Aorta (tissue), 5 donors: ENCODE measurements around the gene SLC13A3. TPM values are rescaled to one million over a fixed set of nuclear protein-coding genes. Genes with fewer than 3 reads are reported as not detected.

Experiments used
- ATAC-seq: fragments of 200-7000 bp; cut with Tn5 transposase; one replicate; pipeline ENCODE4 v1.9.1; 2022; ENCODE audit warnings: moderate library complexity; ENCODE audit not compliant: low FRiP score
- DNase-seq, 2 donors: peaks; one replicate each; pipeline ENCODE4 v3.0.0-alpha.2; 2020
- H3K27ac ChIP-seq, 2 donors: one replicate each; pipeline ENCODE4 v1.5.1; 2013; ENCODE audit warnings: low read length in 2 of 2, mild to moderate bottlenecking in 2 of 2, moderate library complexity in 2 of 2, control low read depth in 1 of 2, inconsistent platforms in 1 of 2, low read depth in 1 of 2
- H3K27me3 ChIP-seq, 2 donors: one replicate each; pipeline ENCODE4 v1.6.1; 2013; ENCODE audit warnings: control low read depth in 1 of 2, low read length in 1 of 2, mild to moderate bottlenecking in 1 of 2, moderate library complexity in 1 of 2; ENCODE audit not compliant: insufficient read depth in 2 of 2, control insufficient read depth in 1 of 2
- H3K36me3 ChIP-seq, 2 donors: one replicate each; pipeline ENCODE4 v1.6.1; 2013; ENCODE audit warnings: control low read depth in 1 of 2, low read length in 1 of 2, mild to moderate bottlenecking in 1 of 2; ENCODE audit not compliant: insufficient read depth in 2 of 2, control insufficient read depth in 1 of 2
- H3K4me1 ChIP-seq, 2 donors: one replicate each; pipeline ENCODE4 v1.6.1; 2013; ENCODE audit warnings: low read length in 2 of 2, control low read depth in 1 of 2, mild to moderate bottlenecking in 1 of 2, moderate library complexity in 1 of 2; ENCODE audit not compliant: insufficient read depth in 2 of 2, control insufficient read depth in 1 of 2
- H3K4me3 ChIP-seq, 2 donors: one replicate each; pipeline ENCODE4 v1.5.1; 2013; ENCODE audit warnings: low read length in 2 of 2, control low read depth in 1 of 2, mild to moderate bottlenecking in 1 of 2
- H3K9me3 ChIP-seq: one replicate; pipeline ENCODE4 v1.6.1; 2013; ENCODE audit warnings: mild to moderate bottlenecking, low read length; ENCODE audit not compliant: control insufficient read depth
- WGBS, 2 donors: extraction: QIAGEN DNeasy Blood & Tissue Kit; methylation state at CpG; one replicate each; pipeline ENCODE4 v1.1.7; 2013; 5-methylcytosine and 5-hydroxymethylcytosine counted together
- intact Hi-C, 2 donors: fragments of 100-400 bp; cut with DNase I; formaldehyde crosslinking; loops; one replicate each; pipeline versions ENCODE4 v1.14.2 to v1.15.0; 2022
- polyA plus RNA-seq, 2 donors: library from polyadenylated mRNA; stranded (reverse); fragments of 200-250 nt; gene quantifications; one replicate each; pipeline ENCODE4 v1.2.3, GENCODE V29; 2013
- total RNA-seq, 2 donors: library from RNA; stranded (reverse); fragmentation: NEBNext Ultra II Directional; extraction: Animal tissue kit (Norgen Biotek cat#: 25700); gene quantifications; one replicate each; pipeline ENCODE4 v1.2.1, GENCODE V29; 2021
- donor health status: healthy with polysubstance abuse.
- donor health status: Bipolar disorder and iron deficiency.
- donor health status: DM: no; HTN: no; CAD: no.
- donor health status: DM: no; HTN: no; CAD: no.
- donor health status: DM: yes; HTN: yes; CAD: no.

The SLC13A3 gene
- total and polyA plus RNA-seq, 4 donors: 1.8 to 5.1 (median 3.7) TPM; not detected in 1

DNA sequence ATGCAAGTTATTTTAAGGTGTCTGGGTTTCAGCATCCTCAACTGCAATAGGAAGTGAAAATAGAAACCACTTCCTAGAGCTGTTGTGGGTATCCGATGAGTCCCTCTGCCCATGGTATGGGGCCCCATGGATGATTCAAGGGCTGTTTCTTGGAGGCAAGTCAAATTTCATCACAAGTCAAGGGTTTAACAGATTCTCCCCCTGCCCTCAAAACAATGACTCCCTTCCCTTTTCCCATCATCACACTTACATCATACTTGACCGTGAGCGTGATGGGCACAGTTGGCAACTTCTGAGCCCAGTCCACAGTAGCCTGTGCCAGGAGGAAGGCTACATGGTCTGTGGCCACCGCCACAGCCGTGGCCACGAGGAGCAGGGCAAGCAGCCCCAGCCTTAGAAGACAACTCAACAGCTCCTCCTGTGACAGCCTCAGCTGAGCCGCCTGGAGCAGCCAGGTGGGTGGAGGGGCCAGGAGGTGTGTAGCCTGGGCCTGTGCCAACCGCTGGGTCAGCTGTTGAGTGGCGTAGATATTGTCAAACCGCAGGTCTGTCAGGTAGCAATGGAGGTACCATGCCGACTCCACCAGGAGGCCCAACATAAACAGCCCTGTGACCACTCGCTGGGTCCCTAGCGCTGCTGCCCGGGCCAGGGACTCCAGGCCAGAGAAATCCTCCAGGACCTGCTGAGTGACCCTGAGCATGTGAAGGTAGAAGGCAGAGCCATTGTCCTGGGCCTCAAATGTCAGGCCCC is 106.0 kb downstream of the SLC13A3 start:
- ATAC-seq (no peak), DNase-seq (no peak)
- no peaks in the 10 kb centered on the region for H3K9me3 ChIP-seq
- no peaks in the 10 kb centered on the region for H3K4me1 ChIP-seq
- H3K27me3 ChIP-seq: peaks cover 0 to 2% of the 10 kb centered on the region in 2 donors
- H3K27ac ChIP-seq: no peak overlapping the region
- H3K4me3 ChIP-seq: no peak overlapping the region
- WGBS, 2 donors: 85 to 92% methylated on average over 14 of the region's 14 CpGs
- H3K36me3 ChIP-seq: no peaks in the 10 kb centered on the region
- intact Hi-C loops: no loop called here

DNA sequence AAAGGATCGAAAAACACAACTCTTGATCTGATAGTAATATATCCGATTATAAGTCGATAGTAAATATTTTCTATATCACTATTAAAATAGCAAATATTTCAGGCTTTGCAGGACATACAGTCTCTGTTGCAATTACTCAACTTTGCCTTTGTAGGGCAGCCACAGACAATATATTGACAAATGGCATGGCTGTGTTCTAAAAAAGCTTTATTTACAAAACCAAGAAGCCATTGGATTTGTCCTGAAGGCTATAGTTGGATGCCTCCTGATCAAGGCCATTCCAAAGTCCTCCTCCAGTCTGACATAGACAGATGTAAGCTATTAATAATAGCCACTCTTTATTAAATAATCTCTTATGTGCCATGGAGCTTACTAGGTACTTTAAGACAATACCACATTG is 106.7 kb downstream of the SLC13A3 start:
- 84 to 88% methylated on average over 3 of the region's 3 CpGs for WGBS, 2 donors
- Histone ChIP-seq H3K36me3 (no peaks in the 10 kb centered on the region), H3K4me1 (no peaks in the 10 kb centered on the region), H3K9me3 (no peaks in the 10 kb centered on the region), H3K27me3 (peaks cover 0 to 2% of the 10 kb centered on the region in 2 donors), H3K4me3 (no peak overlapping the region), H3K27ac (no peak overlapping the region)
- intact Hi-C loops: no loop called here
- DNase-seq (no peak), ATAC-seq (no peak)

DNA sequence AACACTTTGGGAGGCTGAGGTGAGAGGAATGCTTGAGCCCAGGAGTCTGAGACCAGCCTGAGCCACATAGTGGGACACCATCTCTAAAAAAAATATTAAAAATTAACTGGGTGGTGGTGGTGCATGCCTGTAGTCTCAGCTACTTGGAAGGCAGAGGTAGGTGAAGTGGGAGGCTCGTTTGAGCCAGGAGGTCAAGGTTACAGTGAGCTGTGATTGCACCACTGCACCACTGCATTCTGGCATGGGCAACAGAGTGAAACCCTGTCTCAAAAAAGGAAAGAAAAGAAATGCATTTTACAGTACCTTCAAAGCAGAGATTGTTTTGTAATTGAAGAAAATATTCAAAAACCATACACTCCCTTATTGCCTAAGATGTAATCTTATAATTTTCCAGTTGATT is 107.3 kb downstream of the SLC13A3 start:
- no peaks in the 10 kb centered on the region for H3K36me3 ChIP-seq
- 53 to 54% methylated on average over 1 of the region's 1 CpG for WGBS, 2 donors

DNA sequence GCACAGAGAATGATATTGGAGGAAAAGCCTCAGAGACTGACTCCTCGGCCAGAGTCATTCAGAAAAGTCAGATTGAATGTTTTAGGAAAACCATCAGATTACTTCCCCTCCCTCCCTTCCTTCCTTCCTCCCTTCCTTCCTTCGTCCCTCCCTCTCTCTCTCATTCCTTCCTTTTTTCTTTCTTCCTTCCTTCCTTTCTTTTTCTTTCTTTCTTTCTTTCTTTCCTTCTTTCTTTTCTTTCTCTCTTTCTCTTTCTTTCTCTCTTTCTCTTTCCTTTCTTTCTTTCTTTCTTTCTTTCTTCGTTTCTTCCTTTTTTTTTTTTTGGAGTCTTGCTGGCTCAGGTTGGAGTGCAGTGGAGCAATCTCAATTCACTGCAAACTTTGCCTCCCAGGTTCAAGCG is 108.2 kb downstream of the SLC13A3 start:
- Histone ChIP-seq H3K9me3 (no peaks in the 10 kb centered on the region), H3K27ac (no peak overlapping the region), H3K36me3 (no peaks in the 10 kb centered on the region), H3K27me3 (peaks cover 0 to 2% of the 10 kb centered on the region in 2 donors), H3K4me1 (no peaks in the 10 kb centered on the region), H3K4me3 (no peak overlapping the region)
- ATAC-seq (no peak), DNase-seq (no peak)
- intact Hi-C loops: no loop called here
- WGBS, 2 donors: 77 to 82% methylated on average over 4 of the region's 4 CpGs

More for the DNA sequence above, 107.3 kb downstream of the SLC13A3 start:
- Histone ChIP-seq H3K27me3 (peaks cover 0 to 2% of the 10 kb centered on the region in 2 donors), H3K4me1 (no peaks in the 10 kb centered on the region), H3K27ac (no peak overlapping the region), H3K4me3 (no peak overlapping the region), H3K9me3 (no peaks in the 10 kb centered on the region)
- ATAC-seq (no peak), DNase-seq (no peak)
- intact Hi-C loops: no loop called here

DNA sequence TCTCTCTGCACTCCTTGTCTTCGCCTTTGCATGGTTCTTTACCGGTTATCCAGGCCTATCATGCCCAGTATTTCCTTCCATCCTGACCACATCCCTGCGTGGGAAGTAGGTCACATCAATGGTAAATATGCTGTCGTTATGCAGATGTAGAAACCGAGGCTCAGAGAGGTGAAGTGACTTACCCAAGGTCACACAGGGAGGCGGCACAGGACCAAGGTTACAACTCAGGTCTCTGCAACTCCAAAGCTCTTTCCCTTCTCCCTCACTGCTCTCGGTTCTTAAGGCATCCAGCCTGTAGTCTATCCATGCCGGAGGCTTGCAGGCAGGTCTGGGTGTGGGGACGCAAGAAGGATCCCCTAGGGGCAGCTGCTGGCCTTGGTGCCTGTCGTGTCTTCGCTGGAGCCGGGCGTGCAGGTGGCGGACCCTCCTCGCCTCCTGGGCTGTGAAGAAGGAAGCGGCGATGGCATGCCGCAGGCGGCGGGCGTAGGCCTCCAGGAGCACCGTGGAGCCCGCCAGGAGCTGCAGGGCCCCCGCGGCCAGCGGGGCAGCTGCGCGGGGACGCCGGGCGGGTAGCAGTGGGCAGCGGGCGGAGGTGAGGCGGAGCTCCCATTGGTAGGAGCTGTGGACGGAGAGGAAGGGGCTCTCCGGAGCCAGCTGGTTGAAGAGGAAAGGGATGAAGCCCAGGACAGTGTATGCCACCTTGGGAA is 109.9 kb downstream of the SLC13A3 start:
- Histone ChIP-seq H3K4me3 (no peak overlapping the region), H3K36me3 (no peaks in the 10 kb centered on the region), H3K4me1 (no peaks in the 10 kb centered on the region), H3K27me3 (peaks cover 0 to 2% of the 10 kb centered on the region in 2 donors), H3K9me3 (no peaks in the 10 kb centered on the region), H3K27ac (no peak overlapping the region)
- intact Hi-C loops: no loop called here
- 57 to 68% methylated on average over 36 of the region's 36 CpGs for WGBS, 2 donors
- DNase-seq (no peak), ATAC-seq (no peak)

DNA sequence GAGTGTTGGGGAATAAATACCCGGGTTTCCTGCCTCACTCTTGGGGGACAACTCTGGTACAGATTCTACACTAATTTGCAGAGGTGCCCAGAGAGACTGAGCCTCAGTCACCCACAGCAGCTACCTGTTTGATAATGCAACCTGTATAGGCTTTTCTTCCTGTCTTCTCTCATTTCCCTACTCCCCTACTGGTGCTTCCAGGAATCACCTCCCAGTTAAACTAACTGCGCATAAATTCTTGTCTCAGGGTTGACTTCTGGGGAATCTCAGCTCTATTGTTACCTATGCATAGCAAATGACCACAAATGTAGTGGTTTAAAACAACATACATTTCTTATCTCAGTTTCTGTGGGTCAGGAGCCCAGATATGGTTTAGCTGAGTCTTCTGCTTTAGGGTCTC is 112.1 kb downstream of the SLC13A3 start:
- intact Hi-C loops: no loop called here
- ATAC-seq: no peak
- no peak overlapping the region for H3K27ac ChIP-seq
- no peaks in the 10 kb centered on the region for H3K9me3 ChIP-seq
- DNase-seq: no peak
- H3K4me3 ChIP-seq: no peak overlapping the region
- WGBS, 2 donors: 78 to 88% methylated on average over 2 of the region's 2 CpGs
- no peaks in the 10 kb centered on the region for H3K4me1 ChIP-seq
- no peaks in the 10 kb centered on the region for H3K36me3 ChIP-seq
- peaks cover 0 to 2% of the 10 kb centered on the region in 2 donors for H3K27me3 ChIP-seq

DNA sequence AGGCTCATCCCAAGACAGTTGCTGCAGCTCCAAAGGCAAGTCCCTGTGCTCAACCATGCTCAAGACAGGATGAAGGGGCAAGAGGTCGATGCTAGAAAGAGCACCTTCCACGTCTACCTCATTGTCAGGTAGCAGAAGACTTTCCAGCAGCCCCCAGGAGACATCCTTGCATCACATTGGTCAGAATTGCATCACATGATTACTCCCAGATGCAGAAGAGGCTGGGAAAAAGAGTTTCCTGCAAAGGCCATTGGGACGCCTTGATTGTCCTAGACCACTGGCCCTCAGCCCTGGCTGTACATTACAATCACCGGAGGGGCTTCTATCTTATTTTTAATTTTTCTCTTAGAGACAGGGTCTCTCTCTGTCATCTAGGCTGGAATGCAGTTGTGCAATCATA is 120.6 kb downstream of the SLC13A3 start:
- no peaks in the 10 kb centered on the region for H3K27me3 ChIP-seq
- WGBS, 2 donors: 69% methylated on average over 4 of the region's 4 CpGs
- no peaks in the 10 kb centered on the region for H3K36me3 ChIP-seq
- peaks cover 4% of the 10 kb centered on the region for H3K9me3 ChIP-seq
- intact Hi-C loops: no loop called here
- H3K4me1 ChIP-seq: no peaks in the 10 kb centered on the region
- DNase-seq (no peak), ATAC-seq (no peak)
- no peak overlapping the region for H3K27ac ChIP-seq
- H3K4me3 ChIP-seq: no peak overlapping the region

DNA sequence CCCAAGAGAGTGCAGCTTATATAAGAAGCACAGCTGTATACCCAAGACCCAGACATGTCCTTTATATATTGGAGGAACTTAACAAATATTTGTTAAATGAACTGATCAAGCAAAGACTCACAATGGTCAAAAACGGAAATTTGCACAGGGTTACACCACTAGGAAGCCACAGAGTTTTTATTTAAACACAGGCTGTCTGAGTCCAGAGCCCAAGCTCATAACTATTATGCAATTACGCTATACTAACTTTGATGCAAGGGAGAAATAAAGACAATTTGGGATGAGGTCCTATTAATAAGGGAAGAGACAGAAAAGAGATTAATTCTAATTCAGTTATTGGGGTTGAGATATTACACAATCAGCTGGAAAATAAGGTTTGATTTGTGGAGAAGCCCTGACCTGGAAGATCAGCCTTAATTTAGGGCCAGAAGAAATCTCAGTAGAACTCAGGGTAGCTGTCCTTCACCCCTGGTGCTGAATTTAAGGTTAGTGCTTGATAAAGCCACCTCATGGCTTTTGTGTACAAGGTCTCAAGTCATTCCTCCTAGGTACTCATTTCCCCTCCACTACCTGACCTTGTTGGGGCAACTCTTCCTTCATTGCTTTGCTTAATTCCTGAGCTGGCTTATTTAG is 127.4 kb downstream of the SLC13A3 start:
- no peak overlapping the region for H3K27ac ChIP-seq
- H3K9me3 ChIP-seq: peaks cover 10% of the 10 kb centered on the region
- ATAC-seq (no peak), DNase-seq (no peak)
- intact Hi-C loops: loop anchor here (5.0 kb wide), 1 partner anchor 158 kb away; no protein-coding TSS in a partner anchor
- no peaks in the 10 kb centered on the region for H3K4me1 ChIP-seq
- no peaks in the 10 kb centered on the region for H3K36me3 ChIP-seq
- 50 to 52% methylated on average over 2 of the region's 2 CpGs for WGBS, 2 donors
- peaks cover 0 to 2% of the 10 kb centered on the region in 2 donors for H3K27me3 ChIP-seq
- no peak overlapping the region for H3K4me3 ChIP-seq
